GM13976 (cell line): ENCODE measurements around the gene OPRL1.

ENCODE experiments used
- DNase-seq: peaks from one replicate; pipeline ENCODE4 v3.0.0; 2012; ENCODE audit warnings: low spot score
- CTCF ChIP-seq: IDR thresholded peaks from 2 replicates; pipeline ENCODE4 v1.5.1; 2012; ENCODE audit warnings: borderline replicate concordance, mild to moderate bottlenecking; ENCODE audit not compliant: insufficient read depth; ENCODE audit errors: extremely low read depth, missing control alignments, control extremely low read depth
- in situ Hi-C: fragments of 300-500 bp; cut with MboI; formaldehyde crosslinking; loops from one replicate; pipeline ENCODE4 v1.12.0; 2022; ENCODE audit warnings: low sequenced_read_pairs, mixed read lengths, inconsistent platforms; ENCODE audit not compliant: unreplicated experiment

OPRL1 gene

GRCh38 chr20:64052326-64052722, 27.6 kb upstream of the OPRL1 start:
- no peak for TF ChIP-seq CTCF
- DNase-seq, result no peak
- in situ Hi-C loops, result no loop called here

- in situ Hi-C loops, result no loop called here
- no peak for TF ChIP-seq CTCF
- no peak for DNase-seq
Measured at GRCh38 chr20:64052987-64053840, 26.7 kb upstream of the OPRL1 start.

- no peak for TF ChIP-seq CTCF
- peak; percentile 70 for DNase-seq
- in situ Hi-C loops, result no loop called here
Measured at GRCh38 chr20:64053841-64054661, 25.8 kb upstream of the OPRL1 start.

- no peak for TF ChIP-seq CTCF
- in situ Hi-C loops, result no loop called here
- DNase-seq, result no peak
Measured at GRCh38 chr20:64055396-64055892, 24.4 kb upstream of the OPRL1 start.

- TF ChIP-seq CTCF, result no peak
- DNase-seq, result peak; percentile 74
- in situ Hi-C loops, result no loop called here
Measured at GRCh38 chr20:64055893-64056638, 23.8 kb upstream of the OPRL1 start.

- TF ChIP-seq CTCF, result no peak
- in situ Hi-C loops, result no loop called here
- DNase-seq, result no peak
Measured at GRCh38 chr20:64056639-64056888, 23.3 kb upstream of the OPRL1 start.
